Stimulated activated CD8-positive, alpha-beta memory T cell treated with anti-CD3 and anti-CD28 coated beads, Interleukin-7, amount 100 ng/mL, for 24 hours (primary cell): ENCODE data around the gene SRC.

Experiments used
- DNase-seq: peaks from one replicate; pipeline ENCODE4 v3.0.0-alpha.2; 2020; ENCODE audit warnings: low read depth

SRC gene

GRCh38 chr20:37430778-37431460 is 85.0 kb downstream of the SRC start:
- DNase-seq, result no peak

GRCh38 chr20:37431786-37432185 is 85.8 kb downstream of the SRC start:
- DNase-seq, result no peak

GRCh38 chr20:37432606-37433005 is 86.7 kb downstream of the SRC start:
- no peak for DNase-seq

DNA sequence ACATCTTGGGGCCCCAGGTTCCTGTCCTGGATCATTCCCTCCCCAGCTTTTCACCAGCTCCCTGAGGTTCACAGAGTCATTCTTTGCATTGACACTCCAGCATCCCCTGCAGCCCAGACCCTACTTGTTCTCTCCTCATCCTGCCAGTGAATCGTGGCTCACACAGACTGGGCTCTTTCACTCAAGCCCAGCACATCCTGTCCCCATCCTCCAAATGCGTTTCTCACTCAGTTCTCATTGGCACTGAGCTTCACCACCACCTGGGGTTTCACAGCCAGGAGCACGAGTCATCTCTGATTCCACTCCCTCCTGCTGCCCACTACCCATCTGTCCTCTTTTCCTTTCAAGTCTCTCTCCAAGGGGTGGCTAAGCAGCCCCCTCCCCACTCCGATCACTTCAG is 89.7 kb downstream of the SRC start:
- DNase-seq, result no peak

- DNase-seq, result no peak
Measured at GRCh38 chr20:37436527-37437186, 90.7 kb downstream of the SRC start.

GRCh38 chr20:37437676-37438075 is 91.7 kb downstream of the SRC start:
- no peak for DNase-seq

- no peak for DNase-seq
Measured at GRCh38 chr20:37438464-37439222, 92.7 kb downstream of the SRC start.

- DNase-seq, result no peak
Measured at GRCh38 chr20:37439223-37439933, 93.4 kb downstream of the SRC start.

GRCh38 chr20:37441023-37441422 is 95.1 kb downstream of the SRC start:
- no peak for DNase-seq

- DNase-seq, result no peak
Measured at GRCh38 chr20:37442547-37442946, 96.6 kb downstream of the SRC start.

DNA sequence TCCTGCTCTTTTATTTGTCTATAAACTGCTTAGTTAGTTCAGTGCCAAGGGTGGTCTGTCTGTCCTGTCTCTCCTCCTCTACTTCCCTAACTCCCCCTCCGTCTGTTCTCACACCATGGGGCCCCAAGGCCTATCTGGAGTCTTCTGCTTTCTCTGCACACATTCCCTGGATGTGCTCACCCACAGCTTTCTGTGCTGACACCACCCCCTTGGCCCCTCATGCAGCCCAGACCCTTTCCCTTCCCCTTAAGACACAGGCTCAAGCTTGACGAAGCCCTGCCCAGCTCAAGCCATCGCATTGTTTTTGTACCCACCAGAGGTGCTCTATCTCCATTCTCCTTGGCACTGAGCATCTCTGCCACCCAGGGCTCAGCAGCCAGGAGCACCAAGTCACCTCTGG is 97.0 kb downstream of the SRC start:
- no peak for DNase-seq

- no peak for DNase-seq
Measured at GRCh38 chr20:37443596-37443995, 97.7 kb downstream of the SRC start.

- no peak for DNase-seq
Measured at GRCh38 chr20:37445041-37445440, 99.1 kb downstream of the SRC start.

DNA sequence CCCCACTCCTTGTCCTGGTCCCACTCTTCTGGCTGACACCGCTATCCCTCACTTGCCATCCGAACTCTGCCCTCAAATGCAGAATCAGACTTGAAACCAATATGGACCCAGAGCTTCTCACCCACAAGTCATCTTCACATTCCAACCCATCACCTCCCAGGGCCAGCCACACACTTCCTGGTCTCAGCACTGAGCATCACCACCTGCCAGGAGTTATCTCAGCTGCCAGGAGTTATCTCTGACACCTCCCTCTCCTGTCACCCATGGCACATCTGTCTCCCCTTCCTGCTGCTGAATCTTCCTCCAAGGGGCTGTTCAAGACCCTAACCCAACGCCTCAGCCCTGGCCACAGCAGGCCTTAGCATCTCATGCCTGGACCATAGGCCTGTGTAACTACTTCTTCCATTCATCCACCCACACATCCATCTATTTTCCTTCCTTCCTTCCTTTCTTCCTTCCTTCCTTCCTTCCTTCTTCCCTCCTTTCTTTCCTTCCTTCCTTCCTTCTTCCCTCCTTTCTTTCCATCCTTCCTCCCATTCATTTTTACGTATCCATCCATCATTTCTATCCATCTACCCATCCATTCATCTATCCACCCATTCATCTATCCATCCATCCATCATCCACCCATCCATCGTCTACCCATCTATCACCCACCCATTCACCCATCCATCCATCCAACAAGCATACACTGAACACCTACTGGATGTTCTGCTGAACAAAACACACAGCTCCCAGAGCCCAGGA is 100.5 kb downstream of the SRC start:
- no peak for DNase-seq

DNA sequence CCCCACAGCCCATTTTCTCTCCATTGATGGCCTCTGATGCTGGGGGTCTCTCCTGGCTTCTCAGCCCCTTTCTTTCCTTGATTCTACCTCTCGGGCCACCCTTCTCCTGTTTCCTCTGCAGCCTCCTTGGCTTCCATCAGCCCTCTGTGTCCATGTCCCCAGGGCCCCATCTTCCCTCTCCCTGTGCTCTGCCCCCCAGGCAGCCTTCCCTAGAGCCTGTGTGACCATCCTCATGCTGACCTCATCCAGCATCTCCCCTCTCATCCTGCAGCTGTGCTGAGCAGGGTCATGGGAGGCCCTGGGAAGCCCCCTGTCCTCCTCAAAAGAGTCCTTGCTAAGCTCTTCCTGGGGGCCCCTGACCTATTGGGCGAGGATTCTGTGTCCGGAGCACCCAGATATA is 101.7 kb downstream of the SRC start:
- DNase-seq, result no peak

DNA sequence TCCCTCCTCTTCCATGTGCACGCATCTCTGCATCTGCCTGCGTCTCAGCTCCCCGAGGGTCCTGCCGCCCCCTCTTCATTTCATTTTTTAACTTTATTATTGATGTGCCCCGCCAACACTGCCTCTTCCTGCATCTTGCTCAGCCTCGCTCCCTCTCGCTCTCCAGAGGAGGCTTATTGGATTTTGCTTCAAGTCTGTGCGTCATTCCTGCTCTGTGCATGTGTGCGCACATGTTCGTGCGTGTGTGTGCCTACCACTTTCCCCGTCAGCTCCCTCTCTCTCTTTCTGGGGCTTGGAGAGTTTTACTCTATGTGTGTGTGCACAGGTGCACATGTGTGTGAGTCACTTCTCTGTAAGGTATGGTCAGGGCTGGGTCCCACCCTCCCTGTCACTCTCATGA is 103.3 kb downstream of the SRC start:
- no peak for DNase-seq

- no peak for DNase-seq
Measured at GRCh38 chr20:37450344-37450743, 104.4 kb downstream of the SRC start.

DNA sequence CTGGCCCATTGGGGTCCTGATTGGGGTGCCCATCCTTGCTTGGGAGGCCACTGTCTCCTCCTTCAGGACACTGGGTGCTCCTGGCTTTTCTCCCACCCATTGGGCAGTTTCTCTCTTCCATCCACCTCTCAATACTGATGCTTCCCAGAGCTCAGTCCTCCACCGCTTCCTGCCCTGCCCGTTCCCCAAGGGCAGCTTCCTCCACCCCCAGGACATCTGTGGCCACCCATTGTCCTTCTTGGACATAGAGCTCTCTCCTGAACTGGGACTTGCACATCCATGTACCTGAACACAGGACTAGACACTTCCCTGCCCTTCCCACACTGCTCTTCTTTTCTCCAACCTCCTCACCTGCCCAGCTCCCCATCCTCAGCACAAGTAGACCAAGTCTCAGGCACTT is 105.7 kb downstream of the SRC start:
- no peak for DNase-seq

- no peak for DNase-seq
Measured at GRCh38 chr20:37452236-37452635, 106.3 kb downstream of the SRC start.

- DNase-seq, result no peak
Measured at GRCh38 chr20:37453288-37453687, 107.3 kb downstream of the SRC start.

DNA sequence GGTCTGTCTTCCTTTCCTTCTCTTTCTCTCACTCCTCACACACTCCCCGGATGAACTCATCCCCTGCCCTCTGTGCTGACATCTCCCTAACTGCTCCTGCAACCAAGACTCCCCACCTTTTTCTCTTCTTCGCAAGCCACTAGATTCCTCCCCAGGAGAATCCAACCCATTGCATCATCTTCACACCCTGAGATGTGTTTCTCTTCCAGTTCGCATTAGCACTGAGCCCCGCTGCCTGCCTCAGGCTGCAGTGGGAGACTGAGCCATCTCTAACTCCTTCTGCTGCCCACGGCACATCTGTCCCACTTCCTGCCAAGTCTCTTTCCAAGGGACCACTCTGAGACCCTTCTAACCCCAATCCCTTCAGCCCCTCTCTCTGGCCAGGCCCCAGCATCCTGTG is 107.9 kb downstream of the SRC start:
- DNase-seq, result no peak
